CD14-positive monocyte (primary cell): ENCODE results near the gene PLCH1. TPM values are rescaled to one million over a fixed set of nuclear protein-coding genes. Genes with fewer than 3 reads are reported as not detected.

ENCODE experiments used
- DNase-seq, 3 donors: peaks; one replicate each; pipeline ENCODE4 v3.0.0-alpha.2; 2011 to 2022
- H2AFZ ChIP-seq: 2 replicates; pipeline ENCODE4 v1.6.0; 2012; ENCODE audit warnings: mild to moderate bottlenecking, low read depth, low read length, inconsistent platforms; ENCODE audit not compliant: insufficient read depth, poor library complexity, severe bottlenecking
- H3K27ac ChIP-seq, 2 donors: 1 replicate in 1 of 2; 2 replicates in 1 of 2; pipeline ENCODE4 v1.5.1; 2012 to 2013; ENCODE audit warnings: low read length in 2 of 2, control low read depth in 1 of 2, inconsistent platforms in 1 of 2, low read depth in 1 of 2, mild to moderate bottlenecking in 1 of 2
- H3K27me3 ChIP-seq, 2 donors: one replicate each; pipeline versions ENCODE4 v1.6.0 to v1.6.1; 2011 to 2013; ENCODE audit warnings: low read length in 2 of 2; ENCODE audit not compliant: control insufficient read depth in 2 of 2, insufficient read depth in 2 of 2
- H3K36me3 ChIP-seq, 2 donors: replicated peaks in 1 of 2; 1 replicate in 1 of 2; 2 replicates in 1 of 2; pipeline versions ENCODE4 v1.5.1 to v1.6.1; 2012 to 2013; ENCODE audit warnings: low read length in 2 of 2, control low read depth in 1 of 2, inconsistent platforms in 1 of 2, mild to moderate bottlenecking in 1 of 2; ENCODE audit not compliant: insufficient read depth in 2 of 2, control insufficient read depth in 1 of 2
- H3K4me1 ChIP-seq, 2 donors: 1 replicate in 1 of 2; 2 replicates in 1 of 2; pipeline versions ENCODE4 v1.5.1 to v1.6.1; 2012 to 2013; ENCODE audit warnings: low read length in 2 of 2, control low read depth in 1 of 2, inconsistent platforms in 1 of 2, mild to moderate bottlenecking in 1 of 2, moderate library complexity in 1 of 2; ENCODE audit not compliant: insufficient read depth in 2 of 2, control insufficient read depth in 1 of 2
- H3K4me2 ChIP-seq: replicated peaks from 2 replicates; pipeline ENCODE3; 2012; ENCODE audit warnings: low read length, moderate library complexity, mild to moderate bottlenecking; ENCODE audit not compliant: poor library complexity, severe bottlenecking; ENCODE audit errors: extremely low read depth
- H3K4me3 ChIP-seq, 3 experiments: fragments of 200-600 bp in 1 of 3; sonication (generic) in 1 of 3; replicated peaks in 1 of 3; 1 replicate in 2 of 3; 2 replicates in 1 of 3; pipeline ENCODE4 v1.5.1; 2011 to 2013; ENCODE audit warnings: low read length in 3 of 3, mild to moderate bottlenecking in 3 of 3, control low read depth in 2 of 3, low read depth in 2 of 3, inconsistent platforms in 1 of 3, moderate library complexity in 1 of 3
- H3K79me2 ChIP-seq: 2 replicates; pipeline ENCODE4 v1.6.0; 2012; ENCODE audit warnings: mild to moderate bottlenecking, control low read depth, inconsistent platforms, low read length, moderate library complexity; ENCODE audit not compliant: insufficient read depth
- H3K9ac ChIP-seq: 2 replicates; pipeline ENCODE4 v1.6.0; 2017; ENCODE audit warnings: low read length, mild to moderate bottlenecking; ENCODE audit not compliant: insufficient read depth, poor library complexity, severe bottlenecking
- H3K9me3 ChIP-seq, 2 donors: replicated peaks in 1 of 2; 1 replicate in 1 of 2; 2 replicates in 1 of 2; pipeline versions ENCODE4 v1.5.1 to v1.6.1; 2012 to 2013; ENCODE audit warnings: low read length in 2 of 2, control low read depth in 1 of 2; ENCODE audit not compliant: control insufficient read depth in 1 of 2, insufficient read depth in 1 of 2
- H4K20me1 ChIP-seq: 2 replicates; pipeline ENCODE4 v1.6.0; 2012; ENCODE audit warnings: mild to moderate bottlenecking, low read length, control low read depth, moderate library complexity; ENCODE audit not compliant: insufficient read depth
- H3K27ac Mint-ChIP-seq, 7 donors: one replicate each; pipeline ENCODE4 v1.8.0; 2020; ENCODE audit warnings: mild to moderate bottlenecking in 7 of 7, mixed read lengths in 7 of 7, moderate library complexity in 6 of 7, inconsistent platforms in 2 of 7
- H3K27me3 Mint-ChIP-seq, 3 donors: one replicate each; pipeline ENCODE4 v1.8.0; 2021 to 2022; ENCODE audit warnings: low read depth in 3 of 3, mild to moderate bottlenecking in 3 of 3, mixed read lengths in 3 of 3, moderate library complexity in 3 of 3, inconsistent platforms in 1 of 3
- H3K36me3 Mint-ChIP-seq, 2 donors: one replicate each; pipeline ENCODE4 v1.8.0; 2020; ENCODE audit warnings: mixed read lengths in 2 of 2, inconsistent platforms in 1 of 2, mild to moderate bottlenecking in 1 of 2
- H3K4me1 Mint-ChIP-seq: one replicate; pipeline ENCODE4 v1.8.0; 2020; ENCODE audit warnings: mild to moderate bottlenecking, mixed read lengths
- H3K4me3 Mint-ChIP-seq, 2 donors: one replicate each; pipeline ENCODE4 v1.8.0; 2020; ENCODE audit warnings: mild to moderate bottlenecking in 2 of 2, mixed read lengths in 2 of 2, moderate library complexity in 1 of 2
- H3K9me3 Mint-ChIP-seq, 7 donors: one replicate each; pipeline ENCODE4 v1.8.0; 2020 to 2022; ENCODE audit warnings: mixed read lengths in 7 of 7, mild to moderate bottlenecking in 6 of 7, moderate library complexity in 6 of 7, inconsistent platforms in 2 of 7
- CTCF ChIP-seq: fragments of 200-600 bp; IDR thresholded peaks from one replicate; pipeline ENCODE4 v1.8.0; 2022; ENCODE audit warnings: antibody characterized with exemption, mild to moderate bottlenecking
- WGBS: methylation state at CpG from one replicate; pipeline ENCODE4 v1.1.5; 2013; ENCODE audit warnings: missing lambda C conversion rate; ENCODE audit not compliant: insufficient coverage; 5-methylcytosine and 5-hydroxymethylcytosine counted together
- intact Hi-C, 2 donors: fragments of 100-400 bp; cut with micrococcal nuclease; formaldehyde crosslinking; loops; one replicate each; pipeline versions ENCODE4 v1.15.0 to v1.15.1; 2023
- polyA plus RNA-seq, 3 donors: library from polyadenylated mRNA; depleted of rRNA in 1 of 3; unstranded in 2 of 3; stranded (reverse) in 1 of 3; fragments of 300-500 nt in 2 of 3; fragments of >200 nt in 1 of 3; fragmentation: Illumina TruSeq in 2 of 3; gene quantifications; 1 replicate in 2 of 3; 2 replicates in 1 of 3; pipeline ENCODE4 v1.2.3, GENCODE V29; 2012 to 2021

The PLCH1 gene
- polyA plus RNA-seq, 3 donors, result not detected

GRCh38 chr3:155331078-155331477, 413.8 kb downstream of the PLCH1 start:
- Histone ChIP-seq H3K9ac (no peak overlapping the region), H3K36me3 (no peaks in the 10 kb centered on the region), H3K27me3 (no peaks in the 10 kb centered on the region), H3K4me3 (no peak overlapping the region), H4K20me1 (no peaks in the 10 kb centered on the region), H3K9me3 (no peaks in the 10 kb centered on the region), H3K79me2 (no peaks in the 10 kb centered on the region), H3K4me2 (no peak overlapping the region), H3K4me1 (no peaks in the 10 kb centered on the region), H3K27ac (no peak overlapping the region), H2AFZ (no peak overlapping the region)
- TF ChIP-seq CTCF, result no peak
- H3K4me3 Mint-ChIP-seq, result no peak overlapping the region
- peaks cover 19% of the 10 kb centered on the region for H3K4me1 Mint-ChIP-seq
- WGBS, result no CpG with 5 or more reads among the region's 2 CpGs
- H3K27ac Mint-ChIP-seq, result no peak overlapping the region
- H3K27me3 Mint-ChIP-seq, result peaks cover 0 to 4% (median 2%) of the 10 kb centered on the region in 3 donors
- intact Hi-C loops, result no loop called here
- DNase-seq, result no peak
- no peaks in the 10 kb centered on the region for H3K36me3 Mint-ChIP-seq
- peaks cover 0 to 5% (median 0%) of the 10 kb centered on the region in 7 donors for H3K9me3 Mint-ChIP-seq

GRCh38 chr3:155330370-155330769, 414.5 kb downstream of the PLCH1 start:
- no peaks in the 10 kb centered on the region for H3K36me3 ChIP-seq
- Mint-ChIP-seq H3K27ac (no peak overlapping the region), H3K27me3 (peaks cover 0 to 4% (median 2%) of the 10 kb centered on the region in 3 donors), H3K36me3 (no peaks in the 10 kb centered on the region), H3K4me1 (peaks cover 16% of the 10 kb centered on the region), H3K9me3 (peaks cover 0 to 5% (median 0%) of the 10 kb centered on the region in 7 donors), H3K4me3 (no peak overlapping the region)
- H3K4me3 ChIP-seq, result no peak overlapping the region
- no peaks in the 10 kb centered on the region for H3K9me3 ChIP-seq
- no peak overlapping the region for H3K4me2 ChIP-seq
- H3K79me2 ChIP-seq, result no peaks in the 10 kb centered on the region
- H3K9ac ChIP-seq, result no peak overlapping the region
- intact Hi-C loops, result no loop called here
- H4K20me1 ChIP-seq, result no peaks in the 10 kb centered on the region
- TF ChIP-seq CTCF, result no peak
- H3K27me3 ChIP-seq, result no peaks in the 10 kb centered on the region
- no peaks in the 10 kb centered on the region for H3K4me1 ChIP-seq
- H2AFZ ChIP-seq, result no peak overlapping the region
- H3K27ac ChIP-seq, result no peak overlapping the region
- no peak for DNase-seq
